HEK293 (cell line): ENCODE measurements around the gene TNFAIP3.

Experiments
- GFI1B ChIP-seq: fragments of 450-650 bp; formaldehyde crosslinking; IDR thresholded peaks from 2 replicates; pipeline ENCODE4 v1.5.1; 2016; ENCODE audit warnings: missing biosample characterization, missing genetic modification characterization
- HIC1 ChIP-seq: fragments of 450-650 bp; formaldehyde crosslinking; IDR thresholded peaks from 2 replicates; pipeline ENCODE4 v1.5.1; 2016; ENCODE audit warnings: missing biosample characterization, missing genetic modification characterization
- HOXA7 ChIP-seq: sonication (generic); formaldehyde crosslinking; IDR thresholded peaks from 2 replicates; pipeline ENCODE4 v1.8.1; 2022; ENCODE audit warnings: missing genetic modification reagents, borderline replicate concordance
- HOXC10 ChIP-seq: sonication (generic); formaldehyde crosslinking; IDR thresholded peaks from 2 replicates; pipeline ENCODE4 v1.8.1; 2023; ENCODE audit warnings: mild to moderate bottlenecking, missing genetic modification reagents
- MYNN ChIP-seq: fragments of 450-650 bp; formaldehyde crosslinking; IDR thresholded peaks from 2 replicates; pipeline ENCODE4 v1.5.1; 2016; ENCODE audit warnings: missing biosample characterization, missing genetic modification characterization, borderline replicate concordance
- OSR2 ChIP-seq: fragments of 450-650 bp; formaldehyde crosslinking; IDR thresholded peaks from 2 replicates; pipeline ENCODE4 v1.5.1; 2016; ENCODE audit warnings: missing biosample characterization, missing genetic modification characterization
- RBAK ChIP-seq: fragments of 450-650 bp; formaldehyde crosslinking; IDR thresholded peaks from 2 replicates; pipeline ENCODE4 v1.5.1; 2016; ENCODE audit warnings: missing biosample characterization, missing genetic modification characterization
- REPIN1 ChIP-seq: fragments of 450-650 bp; formaldehyde crosslinking; IDR thresholded peaks from 2 replicates; pipeline ENCODE4 v1.5.1; 2017; ENCODE audit warnings: missing biosample characterization, missing genetic modification characterization, low read depth
- REST ChIP-seq: fragments of 450-650 bp; formaldehyde crosslinking; IDR thresholded peaks from 2 replicates; pipeline ENCODE4 v1.5.1; 2016; ENCODE audit warnings: missing biosample characterization, missing genetic modification characterization
- SCRT2 ChIP-seq: fragments of 450-650 bp; formaldehyde crosslinking; IDR thresholded peaks from 2 replicates; pipeline ENCODE4 v1.5.1; 2016; ENCODE audit warnings: missing biosample characterization, missing genetic modification characterization
- SP7 ChIP-seq: fragments of 450-650 bp; formaldehyde crosslinking; IDR thresholded peaks from 2 replicates; pipeline ENCODE4 v1.5.1; 2016; ENCODE audit warnings: missing biosample characterization, missing genetic modification characterization
- TRIM28 ChIP-seq: IDR thresholded peaks from 2 replicates; pipeline ENCODE4 v1.6.1; 2011; ENCODE audit warnings: low read length, control low read depth, borderline replicate concordance
- ZBTB1 ChIP-seq: fragments of 450-650 bp; formaldehyde crosslinking; IDR thresholded peaks from 2 replicates; pipeline ENCODE4 v1.5.1; 2016; ENCODE audit warnings: missing biosample characterization, missing genetic modification characterization
- ZBTB26 ChIP-seq: fragments of 450-650 bp; formaldehyde crosslinking; optimal IDR thresholded peaks from 2 replicates; pipeline ENCODE3; 2016; ENCODE audit warnings: missing biosample characterization, mild to moderate bottlenecking, missing genetic modification characterization
- ZFHX2 ChIP-seq: fragments of 450-650 bp; formaldehyde crosslinking; conservative IDR thresholded peaks from 2 replicates; pipeline ENCODE4 v1.5.1; 2016; ENCODE audit warnings: missing biosample characterization, missing genetic modification characterization
- ZNF140 ChIP-seq: fragments of 450-650 bp; formaldehyde crosslinking; IDR thresholded peaks from 2 replicates; pipeline ENCODE4 v1.5.1; 2016; ENCODE audit warnings: missing biosample characterization, missing genetic modification characterization
- ZNF184 ChIP-seq: fragments of 450-650 bp; IDR thresholded peaks from 2 replicates; pipeline ENCODE4 v1.5.1; 2018; ENCODE audit warnings: missing biosample characterization, mild to moderate bottlenecking, missing genetic modification characterization
- ZNF202 ChIP-seq: fragments of 450-650 bp; formaldehyde crosslinking; IDR thresholded peaks from 2 replicates; pipeline ENCODE4 v1.5.1; 2016; ENCODE audit warnings: missing biosample characterization, missing genetic modification characterization, borderline replicate concordance
- ZNF23 ChIP-seq: fragments of 450-650 bp; formaldehyde crosslinking; IDR thresholded peaks from 2 replicates; pipeline ENCODE4 v1.5.1; 2016; ENCODE audit warnings: missing biosample characterization, missing genetic modification characterization, borderline replicate concordance
- ZNF292 ChIP-seq: fragments of 450-650 bp; formaldehyde crosslinking; IDR thresholded peaks from 2 replicates; pipeline ENCODE4 v1.5.1; 2016; ENCODE audit warnings: low read depth, missing biosample characterization, missing genetic modification characterization, borderline replicate concordance
- ZNF302 ChIP-seq: fragments of 450-650 bp; formaldehyde crosslinking; IDR thresholded peaks from 2 replicates; pipeline ENCODE4 v1.5.1; 2016; ENCODE audit warnings: missing biosample characterization, missing genetic modification characterization, low read depth
- ZNF335 ChIP-seq: fragments of 450-650 bp; formaldehyde crosslinking; conservative IDR thresholded peaks from 2 replicates; pipeline ENCODE4 v1.5.1; 2016; ENCODE audit warnings: missing biosample characterization, missing genetic modification characterization
- ZNF423 ChIP-seq: fragments of 450-650 bp; formaldehyde crosslinking; IDR thresholded peaks from 2 replicates; pipeline ENCODE4 v1.5.1; 2016; ENCODE audit warnings: missing biosample characterization, missing genetic modification characterization
- ZNF433 ChIP-seq: fragments of 450-650 bp; formaldehyde crosslinking; IDR thresholded peaks from 2 replicates; pipeline ENCODE4 v1.5.1; 2016; ENCODE audit warnings: missing biosample characterization, missing genetic modification characterization, low read depth
- ZNF473 ChIP-seq: fragments of 450-650 bp; formaldehyde crosslinking; IDR thresholded peaks from 2 replicates; pipeline ENCODE4 v1.5.1; 2017; ENCODE audit warnings: missing biosample characterization, missing genetic modification characterization
- ZNF510 ChIP-seq: fragments of 450-650 bp; formaldehyde crosslinking; IDR thresholded peaks from 2 replicates; pipeline ENCODE4 v1.5.1; 2018; ENCODE audit warnings: mild to moderate bottlenecking, missing genetic modification characterization, missing biosample characterization; ENCODE audit not compliant: insufficient replicate concordance
- ZNF555 ChIP-seq: fragments of 450-650 bp; formaldehyde crosslinking; conservative IDR thresholded peaks from 2 replicates; pipeline ENCODE4 v1.5.1; 2017; ENCODE audit warnings: missing biosample characterization, mild to moderate bottlenecking, missing genetic modification characterization, inconsistent platforms
- ZNF629 ChIP-seq: fragments of 450-650 bp; formaldehyde crosslinking; IDR thresholded peaks from 2 replicates; pipeline ENCODE4 v1.5.1; 2017; ENCODE audit warnings: missing biosample characterization, missing genetic modification characterization
- ZNF654 ChIP-seq: fragments of 450-650 bp; formaldehyde crosslinking; IDR thresholded peaks from 2 replicates; pipeline ENCODE4 v1.5.1; 2016; ENCODE audit warnings: low read depth, missing biosample characterization, missing genetic modification characterization
- ZNF76 ChIP-seq: fragments of 450-650 bp; formaldehyde crosslinking; IDR thresholded peaks from 2 replicates; pipeline ENCODE4; 2016; ENCODE audit warnings: low read depth, missing biosample characterization, missing genetic modification characterization, borderline replicate concordance
- ZNF776 ChIP-seq: fragments of 450-650 bp; formaldehyde crosslinking; IDR thresholded peaks from 2 replicates; pipeline ENCODE4 v1.5.0; 2017; ENCODE audit warnings: missing biosample characterization, missing genetic modification characterization, borderline replicate concordance
- ZNF785 ChIP-seq: fragments of 450-650 bp; formaldehyde crosslinking; IDR thresholded peaks from 2 replicates; pipeline ENCODE4 v1.5.1; 2016; ENCODE audit warnings: missing biosample characterization, missing genetic modification characterization
- ZNF837 ChIP-seq: fragments of 450-650 bp; formaldehyde crosslinking; IDR thresholded peaks from 2 replicates; pipeline ENCODE4 v1.5.1; 2016; ENCODE audit warnings: missing biosample characterization, missing genetic modification characterization
- ZSCAN23 ChIP-seq: fragments of 450-650 bp; formaldehyde crosslinking; IDR thresholded peaks from 2 replicates; pipeline ENCODE4 v1.5.1; 2016; ENCODE audit warnings: missing biosample characterization, missing genetic modification characterization
- TF ChIP-seq, protein P1 (sequence below): fragments of 450-650 bp; formaldehyde crosslinking; IDR thresholded peaks from 2 replicates; pipeline ENCODE4 v1.5.1; 2016; ENCODE audit warnings: missing biosample characterization, missing genetic modification characterization

Gene TNFAIP3

GRCh38 chr6:137863091-137863797, 3.8 kb upstream of the TNFAIP3 start (continued):
- no peak for TF ChIP-seq HIC1 (tag by site-specific recombination)
- no peak for TF ChIP-seq ZNF76
- no peak for TF ChIP-seq ZNF184 (tag by site-specific recombination)
- TF ChIP-seq ZNF335 (tag by site-specific recombination): peak; percentile 68
- TF ChIP-seq ZBTB1 (tag by site-specific recombination): no peak
- TF ChIP-seq OSR2: no peak
- TF ChIP-seq ZNF776 (tag by site-specific recombination): no peak
- TF ChIP-seq HOXA7 (CRISPR knock-in tag): no peak
- TF ChIP-seq SP7 (tag by site-specific recombination): no peak
- TF ChIP-seq ZNF202 (tag by site-specific recombination): no peak
- TF ChIP-seq TRIM28: no peak
- TF ChIP-seq HOXC10 (CRISPR knock-in tag): no peak
- no peak for TF ChIP-seq ZNF785
- no peak for TF ChIP-seq ZNF23 (tag by site-specific recombination)
- no peak for TF ChIP-seq ZSCAN23 (tag by site-specific recombination)
- no peak for TF ChIP-seq ZNF555 (tag by site-specific recombination)
- TF ChIP-seq SCRT2: no peak
- TF ChIP-seq ZNF510: no peak
- no peak for TF ChIP-seq ZNF837
- no peak for TF ChIP-seq ZNF423
- TF ChIP-seq ZNF654: no peak
- no peak for TF ChIP-seq ZBTB26 (tag by site-specific recombination)
- no peak for TF ChIP-seq RBAK
- TF ChIP-seq ZNF473: no peak
- TF ChIP-seq ZNF292: no peak
- no peak for TF ChIP-seq REPIN1 (tag by site-specific recombination)
- TF ChIP-seq MYNN (tag by site-specific recombination): no peak
- no peak for TF ChIP-seq ZNF140
- TF ChIP-seq ZNF433 (tag by site-specific recombination): no peak
- no peak for TF ChIP-seq ZFHX2
- no peak for TF ChIP-seq ZNF302 (tag by site-specific recombination)
- TF ChIP-seq ZNF629: peak; percentile 86
- no peak for TF ChIP-seq REST (tag by site-specific recombination)
- TF ChIP-seq GFI1B (tag by site-specific recombination): no peak
- TF ChIP-seq, protein P1, sequence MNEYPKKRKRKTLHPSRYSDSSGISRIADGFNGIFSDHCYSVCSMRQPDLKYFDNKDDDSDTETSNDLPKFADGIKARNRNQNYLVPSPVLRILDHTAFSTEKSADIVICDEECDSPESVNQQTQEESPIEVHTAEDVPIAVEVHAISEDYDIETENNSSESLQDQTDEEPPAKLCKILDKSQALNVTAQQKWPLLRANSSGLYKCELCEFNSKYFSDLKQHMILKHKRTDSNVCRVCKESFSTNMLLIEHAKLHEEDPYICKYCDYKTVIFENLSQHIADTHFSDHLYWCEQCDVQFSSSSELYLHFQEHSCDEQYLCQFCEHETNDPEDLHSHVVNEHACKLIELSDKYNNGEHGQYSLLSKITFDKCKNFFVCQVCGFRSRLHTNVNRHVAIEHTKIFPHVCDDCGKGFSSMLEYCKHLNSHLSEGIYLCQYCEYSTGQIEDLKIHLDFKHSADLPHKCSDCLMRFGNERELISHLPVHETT (tag by site-specific recombination): no peak
